ENCODE results near the gene SOCS1. TPM values are rescaled to one million over a fixed set of nuclear protein-coding genes. Genes with fewer than 3 reads are reported as not detected.

The SOCS1 gene
- total RNA-seq, 1 donor from 2014 or later, result 1.6 TPM

- H3K27me3 Mint-ChIP-seq (ENCODE audit: insufficient read depth, low read depth), result peaks cover 10% of the 10 kb centered on the region
- Histone ChIP-seq H3K9me3 (ENCODE audit: low read depth) (no peaks in the 10 kb centered on the region), H2AFZ (replicated peaks) (no peak overlapping the region), H3F3A (ENCODE audit: low read depth) (no peaks in the 10 kb centered on the region), H3K27ac (no peak overlapping the region), H3K9ac (no peak overlapping the region), H3K36me3 (no peaks in the 10 kb centered on the region), H3K4me1 (no peaks in the 10 kb centered on the region), H4K20me1 (ENCODE audit: low read depth) (no peaks in the 10 kb centered on the region), H3K79me2 (ENCODE audit: low read depth) (no peaks in the 10 kb centered on the region), H3K27me3 (no peaks in the 10 kb centered on the region), H3K4me2 (no peak overlapping the region), H3K4me3 (no peak overlapping the region)
- H3K4me3 Mint-ChIP-seq, result no peak overlapping the region
- no peaks in the 10 kb centered on the region for H3K36me3 Mint-ChIP-seq
- DNase-seq (ENCODE audit: low spot score), result no peak
- no peaks in the 10 kb centered on the region for H3K9me3 Mint-ChIP-seq
- H3K4me1 Mint-ChIP-seq, result no peaks in the 10 kb centered on the region
- TF ChIP-seq CTCF (IDR thresholded peaks at IDR 0.05), result no peak
- TF ChIP-seq EZH2phosphoT487 (IDR thresholded peaks at IDR 0.05), result no peak
- no peak for TF ChIP-seq EZH2 (IDR thresholded peaks at IDR 0.05)
- no peak overlapping the region for H3K27ac Mint-ChIP-seq
Measured at GRCh38 chr16:11264155-11264832, 8.3 kb upstream of the SOCS1 start.

GRCh38 chr16:11263737-11264136, 7.7 kb upstream of the SOCS1 start:
- Histone ChIP-seq H3F3A (ENCODE audit: low read depth) (no peaks in the 10 kb centered on the region), H3K4me1 (no peaks in the 10 kb centered on the region), H3K9ac (no peak overlapping the region), H4K20me1 (ENCODE audit: low read depth) (no peaks in the 10 kb centered on the region), H3K36me3 (no peaks in the 10 kb centered on the region), H3K79me2 (ENCODE audit: low read depth) (no peaks in the 10 kb centered on the region), H3K4me2 (no peak overlapping the region), H3K9me3 (ENCODE audit: low read depth) (no peaks in the 10 kb centered on the region), H3K27ac (no peak overlapping the region), H3K4me3 (no peak overlapping the region), H3K27me3 (no peaks in the 10 kb centered on the region), H2AFZ (replicated peaks) (no peak overlapping the region)
- Mint-ChIP-seq H3K9me3 (no peaks in the 10 kb centered on the region), H3K36me3 (no peaks in the 10 kb centered on the region), H3K27ac (no peak overlapping the region), H3K4me1 (no peaks in the 10 kb centered on the region), H3K4me3 (no peak overlapping the region), H3K27me3 (ENCODE audit: insufficient read depth, low read depth) (peaks cover 10% of the 10 kb centered on the region)
- no peak for TF ChIP-seq EZH2 (IDR thresholded peaks at IDR 0.05)
- no peak for TF ChIP-seq CTCF (IDR thresholded peaks at IDR 0.05)
- TF ChIP-seq EZH2phosphoT487 (IDR thresholded peaks at IDR 0.05), result no peak
- DNase-seq (ENCODE audit: low spot score), result no peak

- Mint-ChIP-seq H3K27me3 (ENCODE audit: insufficient read depth, low read depth) (peaks cover 10% of the 10 kb centered on the region), H3K36me3 (no peaks in the 10 kb centered on the region), H3K9me3 (no peaks in the 10 kb centered on the region), H3K4me1 (no peaks in the 10 kb centered on the region), H3K4me3 (no peak overlapping the region), H3K27ac (no peak overlapping the region)
- Histone ChIP-seq H3K4me3 (no peak overlapping the region), H3K27me3 (no peaks in the 10 kb centered on the region), H3K4me2 (no peak overlapping the region), H3K27ac (no peak overlapping the region), H3F3A (ENCODE audit: low read depth) (no peaks in the 10 kb centered on the region), H3K79me2 (ENCODE audit: low read depth) (no peaks in the 10 kb centered on the region), H3K36me3 (no peaks in the 10 kb centered on the region), H3K9ac (no peak overlapping the region), H2AFZ (replicated peaks) (no peak overlapping the region), H3K9me3 (ENCODE audit: low read depth) (no peaks in the 10 kb centered on the region), H4K20me1 (ENCODE audit: low read depth) (no peaks in the 10 kb centered on the region), H3K4me1 (no peaks in the 10 kb centered on the region)
- no peak for DNase-seq (ENCODE audit: low spot score)
- no peak for TF ChIP-seq CTCF (IDR thresholded peaks at IDR 0.05)
- TF ChIP-seq EZH2 (IDR thresholded peaks at IDR 0.05), result no peak
- no peak for TF ChIP-seq EZH2phosphoT487 (IDR thresholded peaks at IDR 0.05)
Measured at GRCh38 chr16:11262915-11263314, 6.9 kb upstream of the SOCS1 start.

All from neural progenitor cell (in vitro differentiated cells).